GM10266 (cell line): Measurements from ENCODE around the gene APOBEC3H.

Source experiments
- DNase-seq: peaks from one replicate; pipeline ENCODE4 v3.0.0; 2012; ENCODE audit errors: extremely low spot score
- TF ChIP-seq, protein P1 (sequence below): IDR thresholded peaks from 2 replicates; pipeline ENCODE4 v1.5.1; 2012; ENCODE audit warnings: mild to moderate bottlenecking, low read depth; ENCODE audit not compliant: control insufficient read depth, insufficient read depth; ENCODE audit errors: missing control alignments

Gene APOBEC3H

DNA sequence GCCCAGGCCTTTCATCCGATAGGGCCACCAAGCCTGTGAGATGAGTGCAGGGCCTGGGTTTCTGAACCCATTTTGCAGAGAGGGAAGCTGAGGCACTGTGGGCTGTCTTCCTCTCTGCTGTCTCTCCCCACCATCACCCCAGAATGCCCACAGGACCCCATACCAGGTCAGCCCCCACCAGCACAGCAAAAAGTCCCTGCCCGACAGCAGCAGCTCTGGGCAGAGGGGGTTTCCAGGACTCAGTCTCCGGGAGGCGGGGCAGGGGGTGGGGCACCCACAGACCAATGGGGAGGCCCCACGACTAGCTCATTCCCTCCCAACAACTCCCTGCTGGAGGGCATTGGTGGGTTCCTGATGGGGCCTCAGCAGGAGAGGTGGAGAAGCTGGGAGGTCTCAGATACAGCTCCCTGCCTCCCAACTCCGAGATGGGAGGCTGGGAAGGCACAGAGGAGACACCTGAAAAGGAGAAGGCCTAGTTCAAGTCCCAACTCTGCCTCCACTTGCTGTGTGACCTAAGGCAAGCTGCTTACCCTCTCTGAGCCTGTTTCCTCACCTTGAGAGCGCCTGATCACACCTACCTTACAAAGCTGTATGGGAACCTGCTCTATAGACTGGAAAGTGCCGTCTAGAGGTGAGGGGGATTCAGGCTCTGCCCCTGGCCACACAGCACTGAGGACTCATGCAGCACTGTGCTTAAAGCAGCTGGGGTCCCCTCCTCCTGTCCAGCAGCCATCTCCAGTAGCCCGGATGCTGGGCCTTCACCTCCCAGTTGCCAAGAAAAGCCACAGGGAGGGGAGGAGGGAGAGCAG is 51.9 kb downstream of the APOBEC3H start:
- TF ChIP-seq, protein P1, sequence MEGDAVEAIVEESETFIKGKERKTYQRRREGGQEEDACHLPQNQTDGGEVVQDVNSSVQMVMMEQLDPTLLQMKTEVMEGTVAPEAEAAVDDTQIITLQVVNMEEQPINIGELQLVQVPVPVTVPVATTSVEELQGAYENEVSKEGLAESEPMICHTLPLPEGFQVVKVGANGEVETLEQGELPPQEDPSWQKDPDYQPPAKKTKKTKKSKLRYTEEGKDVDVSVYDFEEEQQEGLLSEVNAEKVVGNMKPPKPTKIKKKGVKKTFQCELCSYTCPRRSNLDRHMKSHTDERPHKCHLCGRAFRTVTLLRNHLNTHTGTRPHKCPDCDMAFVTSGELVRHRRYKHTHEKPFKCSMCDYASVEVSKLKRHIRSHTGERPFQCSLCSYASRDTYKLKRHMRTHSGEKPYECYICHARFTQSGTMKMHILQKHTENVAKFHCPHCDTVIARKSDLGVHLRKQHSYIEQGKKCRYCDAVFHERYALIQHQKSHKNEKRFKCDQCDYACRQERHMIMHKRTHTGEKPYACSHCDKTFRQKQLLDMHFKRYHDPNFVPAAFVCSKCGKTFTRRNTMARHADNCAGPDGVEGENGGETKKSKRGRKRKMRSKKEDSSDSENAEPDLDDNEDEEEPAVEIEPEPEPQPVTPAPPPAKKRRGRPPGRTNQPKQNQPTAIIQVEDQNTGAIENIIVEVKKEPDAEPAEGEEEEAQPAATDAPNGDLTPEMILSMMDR: no peak
- peak; percentile 92 for DNase-seq

DNA sequence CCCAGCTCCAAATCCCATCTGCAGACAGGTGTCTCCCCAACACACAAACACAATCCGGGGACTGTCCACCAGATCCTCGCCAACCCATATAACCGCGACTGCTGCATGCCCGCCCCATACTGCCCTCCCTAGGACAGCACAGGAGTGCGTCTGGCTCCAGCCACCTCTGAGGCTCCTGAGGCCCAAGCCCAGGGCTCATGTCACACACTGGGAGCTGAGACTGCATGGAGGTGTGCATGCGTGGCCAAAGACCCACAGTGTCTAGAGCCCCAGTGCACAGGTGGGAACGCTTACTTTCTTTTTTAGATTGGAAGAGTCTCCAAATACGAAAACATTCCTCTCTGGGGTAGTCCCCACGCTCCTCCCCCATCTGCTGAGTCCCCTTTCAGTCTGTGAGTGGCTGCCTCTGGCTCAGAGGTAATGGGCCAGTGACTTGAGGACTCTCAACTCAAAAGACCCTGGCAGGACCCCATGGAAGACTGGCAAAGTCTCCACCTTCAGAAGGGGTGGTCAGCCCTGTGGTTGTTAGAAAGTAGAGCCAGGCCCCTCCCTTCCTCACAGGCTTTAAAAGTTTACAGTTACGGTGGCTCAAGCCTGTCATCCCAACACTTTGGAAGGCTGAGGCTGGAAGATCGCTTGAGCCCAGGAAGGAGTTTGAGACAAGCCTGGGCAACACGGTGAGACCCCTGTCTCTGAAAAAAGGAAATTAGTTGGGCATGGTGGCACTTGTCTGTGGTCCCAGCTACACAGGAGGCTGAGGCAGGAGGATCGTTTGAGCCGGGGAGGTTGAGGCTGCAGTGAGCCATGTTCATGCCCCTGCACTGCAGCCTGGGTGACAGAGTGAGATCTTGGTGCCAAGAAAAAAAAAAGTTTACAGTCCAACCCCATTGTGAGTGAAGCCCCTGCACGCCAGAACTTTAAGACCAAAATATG is 53.1 kb downstream of the APOBEC3H start:
- TF ChIP-seq, protein P1: no peak
- DNase-seq: no peak

DNA sequence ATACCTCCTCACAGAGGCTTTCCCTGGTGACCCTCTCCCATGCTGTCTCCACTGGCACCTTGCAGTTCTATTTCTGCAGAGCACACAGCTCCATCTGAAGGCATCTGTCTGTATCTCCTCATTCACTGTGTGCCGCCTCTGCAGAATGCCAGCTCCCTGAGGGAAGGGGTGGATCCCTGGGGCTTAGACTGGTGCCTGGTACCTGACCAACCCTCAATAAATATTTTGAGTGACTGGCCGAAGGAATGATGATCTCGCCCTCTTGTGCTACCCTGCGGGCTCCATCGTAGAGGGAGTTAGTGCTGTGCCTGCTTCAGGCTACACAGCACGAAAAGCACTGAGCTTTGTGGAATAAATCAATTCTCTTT is 53.8 kb downstream of the APOBEC3H start:
- TF ChIP-seq, protein P1: no peak
- DNase-seq: no peak

DNA sequence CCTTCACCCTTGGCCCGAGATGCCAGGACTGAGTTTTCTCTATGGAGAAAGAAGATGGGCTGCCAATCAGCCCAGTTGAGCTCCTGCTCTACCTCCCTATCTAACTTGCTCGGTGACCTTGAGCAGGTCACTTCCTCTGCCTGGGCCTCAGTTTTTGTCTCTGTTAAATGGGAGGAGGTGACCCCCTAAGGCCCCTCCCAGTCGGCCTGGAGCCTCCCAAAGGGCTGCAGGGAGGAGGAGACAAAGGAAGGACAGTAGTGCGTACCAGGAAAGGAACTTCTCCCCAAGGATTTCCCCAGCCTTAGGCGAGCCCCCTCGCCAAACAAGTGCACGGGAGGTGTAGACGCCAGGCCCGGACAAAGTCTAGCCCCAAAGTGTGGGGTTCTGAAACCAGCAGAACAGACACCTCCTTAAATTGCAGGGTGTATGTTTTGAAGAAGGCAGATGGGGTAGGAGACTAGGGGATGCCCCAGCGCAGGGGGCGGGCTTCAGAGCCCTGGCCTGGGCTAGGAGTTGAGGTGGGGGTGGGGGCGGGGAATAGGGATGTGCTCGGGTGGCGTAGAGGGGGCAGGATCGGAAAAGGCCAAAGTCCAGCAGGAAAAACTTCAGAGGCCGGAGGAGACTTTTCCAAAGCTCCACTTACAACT is 54.4 kb downstream of the APOBEC3H start:
- TF ChIP-seq, protein P1: no peak
- no peak for DNase-seq

DNA sequence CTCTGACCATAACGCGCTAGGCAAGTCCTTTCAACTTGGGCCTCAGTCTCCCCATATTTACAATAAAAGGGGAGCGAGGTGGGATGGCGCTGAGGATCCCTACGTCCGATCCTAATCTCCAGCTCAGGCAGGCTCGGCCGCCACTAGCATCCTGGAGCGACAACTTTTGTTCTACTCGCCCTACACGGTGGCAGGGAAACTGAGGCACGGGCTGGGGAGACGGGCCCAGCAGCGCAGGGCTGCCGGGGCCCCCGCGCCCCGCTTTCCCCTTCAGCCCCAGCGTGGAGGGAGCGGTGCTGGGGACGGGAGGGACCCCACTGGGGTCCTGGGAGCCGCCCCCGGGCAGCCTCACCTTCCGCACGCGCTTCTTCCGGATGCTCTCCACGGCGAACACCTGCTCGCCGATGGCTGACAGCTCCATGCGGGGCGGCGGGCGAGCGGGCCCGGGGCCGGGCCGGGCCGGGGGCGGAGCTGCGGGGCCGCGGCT is 55.0 kb downstream of the APOBEC3H start:
- TF ChIP-seq, protein P1: no peak
- DNase-seq: no peak

DNA sequence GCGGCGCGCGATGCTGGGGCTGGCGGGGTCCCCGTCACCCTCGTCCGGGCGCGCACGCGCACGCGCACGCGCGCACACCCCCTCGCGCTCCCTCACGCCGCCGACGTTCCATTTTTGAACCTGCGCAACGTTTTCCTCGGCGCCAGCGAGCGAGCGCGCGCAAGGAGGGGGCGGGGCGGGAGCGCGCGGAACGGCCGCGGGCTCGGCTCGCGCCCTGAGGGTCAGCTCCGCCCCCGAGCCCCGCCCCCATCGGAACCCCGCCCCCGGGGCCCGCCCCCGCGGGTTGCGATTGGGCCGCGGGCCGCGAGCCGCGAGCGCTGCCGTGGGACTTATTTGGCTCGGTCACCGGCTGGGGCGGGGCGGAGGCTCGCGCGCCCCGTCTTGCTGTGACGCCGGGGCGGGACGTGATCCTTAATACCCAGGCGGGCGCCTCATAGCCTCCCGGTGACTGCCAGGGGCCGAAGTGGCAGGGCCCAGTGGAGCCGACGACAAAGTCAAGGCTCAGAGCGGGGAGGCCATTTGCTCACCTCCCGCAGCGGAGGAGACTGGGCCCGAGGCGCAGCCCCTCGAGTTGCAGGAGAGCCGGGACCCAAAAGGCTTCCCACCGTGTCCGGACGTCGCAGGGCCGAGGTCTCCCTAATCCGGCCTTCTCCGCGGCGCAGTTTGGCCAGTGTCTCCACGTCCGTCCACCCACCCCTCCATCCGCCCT is 55.6 kb downstream of the APOBEC3H start, which contains the start of gene CBX7:
Gene CBX7, minus strand, starts transcription at position 170 of the 709 bp plus-strand sequence. CDS start 236 bp downstream, outside the sequence.
- DNase-seq: peak; percentile 99
- TF ChIP-seq, protein P1: no peak
